ENCODE measurements around the gene PYM1. TPM values are rescaled to one million over a fixed set of nuclear protein-coding genes. Genes with fewer than 3 reads are reported as not detected.

Gene PYM1
- total RNA-seq, 4 donors from 2014 or later: 8.2 to 26.8 (median 21.9) TPM

GRCh38 chr12:55899082-55899481 is 28.6 kb downstream of the PYM1 start:
- no peaks in the 10 kb centered on the region for H3K36me3 ChIP-seq
- intact Hi-C loops (cut with DNase I; ENCODE audit: low total_unique reads): no loop called here
- no peaks in the 10 kb centered on the region for H3K9me3 ChIP-seq
- H3K4me1 ChIP-seq: no peaks in the 10 kb centered on the region
- no peaks in the 10 kb centered on the region for H3K27me3 ChIP-seq
- TF ChIP-seq, protein P1, sequence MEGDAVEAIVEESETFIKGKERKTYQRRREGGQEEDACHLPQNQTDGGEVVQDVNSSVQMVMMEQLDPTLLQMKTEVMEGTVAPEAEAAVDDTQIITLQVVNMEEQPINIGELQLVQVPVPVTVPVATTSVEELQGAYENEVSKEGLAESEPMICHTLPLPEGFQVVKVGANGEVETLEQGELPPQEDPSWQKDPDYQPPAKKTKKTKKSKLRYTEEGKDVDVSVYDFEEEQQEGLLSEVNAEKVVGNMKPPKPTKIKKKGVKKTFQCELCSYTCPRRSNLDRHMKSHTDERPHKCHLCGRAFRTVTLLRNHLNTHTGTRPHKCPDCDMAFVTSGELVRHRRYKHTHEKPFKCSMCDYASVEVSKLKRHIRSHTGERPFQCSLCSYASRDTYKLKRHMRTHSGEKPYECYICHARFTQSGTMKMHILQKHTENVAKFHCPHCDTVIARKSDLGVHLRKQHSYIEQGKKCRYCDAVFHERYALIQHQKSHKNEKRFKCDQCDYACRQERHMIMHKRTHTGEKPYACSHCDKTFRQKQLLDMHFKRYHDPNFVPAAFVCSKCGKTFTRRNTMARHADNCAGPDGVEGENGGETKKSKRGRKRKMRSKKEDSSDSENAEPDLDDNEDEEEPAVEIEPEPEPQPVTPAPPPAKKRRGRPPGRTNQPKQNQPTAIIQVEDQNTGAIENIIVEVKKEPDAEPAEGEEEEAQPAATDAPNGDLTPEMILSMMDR (IDR thresholded peaks at IDR 0.05): no peak
- TF ChIP-seq POLR2A (IDR thresholded peaks at IDR 0.05): no peak
- H3K4me3 ChIP-seq: no peak overlapping the region
- H3K27ac ChIP-seq: no peak overlapping the region
- DNase-seq: no peak

DNA sequence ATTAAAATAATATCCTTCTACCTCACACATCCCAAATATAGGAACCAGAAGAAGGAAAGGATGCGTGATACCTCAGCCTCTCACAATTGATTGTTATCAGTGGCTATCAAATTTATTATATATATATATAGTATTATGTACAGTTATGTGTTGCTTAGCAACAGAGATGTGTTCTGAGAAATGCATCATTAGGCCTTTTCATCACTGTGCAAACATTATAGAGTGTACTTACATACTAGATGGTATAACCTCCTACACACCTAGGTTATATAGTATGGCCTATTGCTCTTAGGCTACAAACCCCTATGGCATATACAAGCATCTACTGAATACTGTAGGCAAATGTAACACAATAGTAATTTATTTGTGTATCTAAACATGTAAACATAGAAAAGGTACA is 34.0 kb downstream of the PYM1 start:
- Histone ChIP-seq H3K4me1 (no peaks in the 10 kb centered on the region), H3K36me3 (no peaks in the 10 kb centered on the region), H3K4me3 (no peak overlapping the region)

GRCh38 chr12:55891310-55891709 is 36.4 kb downstream of the PYM1 start:
- Histone ChIP-seq H3K4me1 (no peaks in the 10 kb centered on the region), H3K9me3 (no peaks in the 10 kb centered on the region), H3K4me3 (no peak overlapping the region), H3K27me3 (no peaks in the 10 kb centered on the region), H3K27ac (no peak overlapping the region), H3K36me3 (no peaks in the 10 kb centered on the region)
- no peak for DNase-seq
- TF ChIP-seq, protein P1 (IDR thresholded peaks at IDR 0.05): no peak
- no peak for TF ChIP-seq POLR2A (IDR thresholded peaks at IDR 0.05)
- intact Hi-C loops (cut with DNase I; ENCODE audit: low total_unique reads): no loop called here

More for the DNA sequence above, 34.0 kb downstream of the PYM1 start:
- intact Hi-C loops (cut with DNase I; ENCODE audit: low total_unique reads): no loop called here
- Histone ChIP-seq H3K9me3 (no peaks in the 10 kb centered on the region), H3K27me3 (no peaks in the 10 kb centered on the region), H3K27ac (no peak overlapping the region)
- TF ChIP-seq, protein P1 (IDR thresholded peaks at IDR 0.05): no peak
- TF ChIP-seq POLR2A (IDR thresholded peaks at IDR 0.05): no peak
- DNase-seq: no peak

DNA sequence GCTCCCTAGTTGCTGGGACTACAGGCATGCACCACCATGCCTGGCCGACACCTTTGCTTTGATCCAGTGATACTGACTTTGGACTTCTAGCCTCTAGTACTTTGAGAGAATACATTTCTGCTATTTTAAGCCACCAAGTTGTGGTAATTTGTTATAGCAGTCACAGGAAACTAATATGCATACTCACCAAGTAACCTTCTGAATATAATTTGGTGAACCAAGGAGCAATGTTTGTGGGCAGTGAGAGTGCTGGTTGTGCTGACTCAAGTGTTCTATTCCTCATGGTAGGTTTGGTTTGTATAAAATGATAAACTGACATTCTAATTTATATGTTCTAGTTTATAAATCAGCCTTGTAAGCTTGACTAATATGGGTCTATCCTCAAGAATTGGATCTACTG is 42.6 kb downstream of the PYM1 start:
- Histone ChIP-seq H3K27ac (no peak overlapping the region), H3K4me3 (no peak overlapping the region), H3K27me3 (no peaks in the 10 kb centered on the region), H3K9me3 (no peaks in the 10 kb centered on the region), H3K36me3 (no peaks in the 10 kb centered on the region), H3K4me1 (no peaks in the 10 kb centered on the region)
- TF ChIP-seq POLR2A (IDR thresholded peaks at IDR 0.05): no peak
- TF ChIP-seq, protein P1 (IDR thresholded peaks at IDR 0.05): no peak
- intact Hi-C loops (cut with DNase I; ENCODE audit: low total_unique reads): no loop called here
- no peak for DNase-seq

DNA sequence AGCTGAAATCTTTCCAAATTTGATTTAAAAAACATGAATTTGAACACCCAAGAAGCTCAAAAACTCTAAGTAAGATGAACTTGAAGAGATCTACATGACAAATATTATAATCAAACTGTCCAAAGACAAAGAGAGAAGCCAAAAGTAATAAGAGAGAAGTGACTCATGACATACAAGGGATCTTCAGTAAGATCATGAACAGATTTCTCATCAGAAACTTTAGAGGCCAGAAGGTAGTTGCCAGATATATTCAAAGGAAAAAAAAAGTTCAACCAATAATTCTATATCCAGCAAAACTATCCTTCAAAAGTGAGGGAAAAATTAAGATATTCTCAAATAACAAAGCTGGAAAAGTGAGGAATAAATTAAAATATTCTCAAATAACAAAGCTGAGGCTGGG is 49.9 kb downstream of the PYM1 start:
- intact Hi-C loops (cut with DNase I; ENCODE audit: low total_unique reads): no loop called here

More for the DNA sequence above, 49.9 kb downstream of the PYM1 start:
- DNase-seq: no peak
- Histone ChIP-seq H3K4me1 (no peaks in the 10 kb centered on the region), H3K9me3 (no peaks in the 10 kb centered on the region), H3K4me3 (no peak overlapping the region), H3K27me3 (no peaks in the 10 kb centered on the region), H3K27ac (no peak overlapping the region), H3K36me3 (no peaks in the 10 kb centered on the region)
- no peak for TF ChIP-seq POLR2A (IDR thresholded peaks at IDR 0.05)
- TF ChIP-seq, protein P1 (IDR thresholded peaks at IDR 0.05): no peak
